Left ventricle myocardium inferior (tissue), 1 donor: Measurements from ENCODE around the gene BCKDK. TPM values are rescaled to one million over a fixed set of nuclear protein-coding genes. Genes with fewer than 3 reads are reported as not detected.
A peak's percentile ranks its signal among the peaks of the same experiment; 100 is the strongest.

Experiments
- DNase-seq: peaks from one replicate; pipeline ENCODE4 v3.0.0-alpha.2; 2020
- H3K27ac ChIP-seq: fragments of 200-600 bp; replicated peaks from 2 replicates; pipeline ENCODE4 v1.8.0; 2021
- H3K27me3 ChIP-seq: fragments of 200-600 bp; 2 replicates; pipeline ENCODE4 v1.8.0; 2021; ENCODE audit warnings: low read depth
- H3K36me3 ChIP-seq: fragments of 200-600 bp; 2 replicates; pipeline ENCODE4 v1.8.0; 2021
- H3K4me1 ChIP-seq: fragments of 200-600 bp; 2 replicates; pipeline ENCODE4 v1.8.0; 2021
- H3K4me3 ChIP-seq: fragments of 200-600 bp; 2 replicates; pipeline ENCODE4 v1.8.0; 2021; ENCODE audit warnings: mild to moderate bottlenecking, moderate library complexity
- H3K9me3 ChIP-seq: fragments of 200-600 bp; replicated peaks from 2 replicates; pipeline ENCODE4 v1.8.0; 2021
- CTCF ChIP-seq: fragments of 200-600 bp; IDR thresholded peaks from 2 replicates; pipeline ENCODE4 v1.8.0; 2021; ENCODE audit warnings: antibody characterized with exemption, mild to moderate bottlenecking, borderline replicate concordance
- intact Hi-C: fragments of 100-400 bp; cut with micrococcal nuclease; formaldehyde crosslinking; loops from one replicate; pipeline ENCODE4 v1.11.0; 2022
- total RNA-seq: library from RNA; stranded (reverse); fragmentation: NEBNext Ultra II Directional; extraction: Animal tissue kit (Norgen Biotek cat#: 25700); gene quantifications from one replicate; pipeline ENCODE4 v1.2.1, GENCODE V29; 2021
- donor health status: DM: no; HTN: yes; CAD: no; lungs with severe emphysema.

The BCKDK gene
- total RNA-seq, 1 donor from 2014 or later, result 75.9 TPM

DNA sequence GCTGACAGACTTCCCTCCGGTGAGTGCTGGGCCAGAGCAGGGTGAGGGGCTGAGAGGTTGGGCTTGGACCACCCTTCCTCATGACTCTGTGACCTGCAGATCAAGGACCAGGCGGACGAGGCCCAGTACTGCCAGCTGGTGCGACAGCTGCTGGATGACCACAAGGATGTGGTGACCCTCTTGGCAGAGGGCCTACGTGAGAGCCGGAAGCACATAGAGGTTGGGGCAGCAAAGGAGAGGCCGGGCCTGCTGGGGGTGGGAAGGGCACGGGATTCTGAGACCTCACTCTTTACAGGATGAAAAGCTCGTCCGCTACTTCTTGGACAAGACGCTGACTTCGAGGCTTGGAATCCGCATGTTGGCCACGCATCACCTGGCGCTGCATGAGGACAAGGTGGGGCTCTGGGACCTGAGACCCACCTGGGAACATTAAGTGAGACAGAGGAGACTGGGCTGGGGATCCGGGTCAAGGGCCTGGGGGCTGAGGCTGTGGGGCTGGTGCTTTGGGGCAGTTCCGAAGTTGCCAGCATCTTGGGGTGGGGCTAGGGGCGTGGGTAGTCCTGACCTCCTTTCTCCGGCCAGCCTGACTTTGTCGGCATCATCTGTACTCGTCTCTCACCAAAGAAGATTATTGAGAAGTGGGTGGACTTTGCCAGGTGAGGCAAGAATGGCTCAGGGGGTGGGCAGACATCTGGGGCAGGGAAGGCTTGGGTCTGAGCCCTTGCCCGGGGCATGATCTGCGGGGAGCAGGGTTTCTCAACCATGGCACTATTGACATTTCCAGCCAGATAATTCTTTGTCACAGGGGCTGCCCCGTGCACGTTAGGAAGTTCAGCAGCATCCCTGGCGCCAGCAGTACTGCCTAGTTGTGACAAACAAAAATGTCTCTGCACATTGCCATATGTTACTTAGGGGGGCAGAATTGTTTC lies 2.2 kb downstream of the BCKDK start:
- Histone ChIP-seq H3K4me3 (no peak overlapping the region), H3K27me3 (no peaks in the 10 kb centered on the region), H3K36me3 (peaks cover 34% of the 10 kb centered on the region), H3K27ac (no peak overlapping the region), H3K4me1 (peaks cover 62% of the 10 kb centered on the region), H3K9me3 (no peaks in the 10 kb centered on the region)
- intact Hi-C loops, result no loop called here
- no peak for DNase-seq
- TF ChIP-seq CTCF, result no peak

DNA sequence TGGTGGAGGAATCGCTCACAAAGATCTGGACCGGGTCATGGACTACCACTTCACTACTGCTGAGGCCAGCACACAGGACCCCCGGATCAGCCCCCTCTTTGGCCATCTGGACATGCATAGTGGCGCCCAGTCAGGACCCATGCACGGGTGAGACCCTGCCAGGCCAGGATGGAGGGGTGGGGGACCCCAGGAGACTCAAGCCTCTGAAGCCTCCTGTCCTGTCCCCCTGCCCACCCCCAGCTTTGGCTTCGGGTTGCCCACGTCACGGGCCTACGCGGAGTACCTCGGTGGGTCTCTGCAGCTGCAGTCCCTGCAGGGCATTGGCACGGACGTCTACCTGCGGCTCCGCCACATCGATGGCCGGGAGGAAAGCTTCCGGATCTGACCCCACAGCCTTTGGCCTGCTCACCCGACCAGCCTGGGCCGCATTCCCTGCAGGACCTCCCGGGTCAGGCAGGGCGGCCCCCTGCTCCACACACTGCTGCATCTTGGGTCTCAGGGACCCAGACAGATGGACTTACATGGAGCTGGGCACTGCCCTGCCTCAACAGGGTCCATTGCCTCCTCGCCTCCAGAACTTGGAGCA lies 3.8 kb downstream of the BCKDK start:
- H3K4me3 ChIP-seq, result no peak overlapping the region
- H3K9me3 ChIP-seq, result no peaks in the 10 kb centered on the region
- no peak for TF ChIP-seq CTCF
- H3K36me3 ChIP-seq, result peaks cover 34% of the 10 kb centered on the region
- no peaks in the 10 kb centered on the region for H3K27me3 ChIP-seq
- peaks cover 65% of the 10 kb centered on the region for H3K4me1 ChIP-seq
- peak overlapping the region; percentile 99 for H3K27ac ChIP-seq
- DNase-seq, result no peak
- intact Hi-C loops, result no loop called here

- intact Hi-C loops, result no loop called here
- peak overlapping the region; percentile 99 for H3K27ac ChIP-seq
- H3K27me3 ChIP-seq, result no peaks in the 10 kb centered on the region
- peaks cover 34% of the 10 kb centered on the region for H3K36me3 ChIP-seq
- DNase-seq, result no peak
- H3K4me3 ChIP-seq, result no peak overlapping the region
- no peaks in the 10 kb centered on the region for H3K9me3 ChIP-seq
- TF ChIP-seq CTCF, result no peak
- H3K4me1 ChIP-seq, result peaks cover 68% of the 10 kb centered on the region
Observed at GRCh38 chr16:31112711-31113110, 4.5 kb downstream of the BCKDK start.

DNA sequence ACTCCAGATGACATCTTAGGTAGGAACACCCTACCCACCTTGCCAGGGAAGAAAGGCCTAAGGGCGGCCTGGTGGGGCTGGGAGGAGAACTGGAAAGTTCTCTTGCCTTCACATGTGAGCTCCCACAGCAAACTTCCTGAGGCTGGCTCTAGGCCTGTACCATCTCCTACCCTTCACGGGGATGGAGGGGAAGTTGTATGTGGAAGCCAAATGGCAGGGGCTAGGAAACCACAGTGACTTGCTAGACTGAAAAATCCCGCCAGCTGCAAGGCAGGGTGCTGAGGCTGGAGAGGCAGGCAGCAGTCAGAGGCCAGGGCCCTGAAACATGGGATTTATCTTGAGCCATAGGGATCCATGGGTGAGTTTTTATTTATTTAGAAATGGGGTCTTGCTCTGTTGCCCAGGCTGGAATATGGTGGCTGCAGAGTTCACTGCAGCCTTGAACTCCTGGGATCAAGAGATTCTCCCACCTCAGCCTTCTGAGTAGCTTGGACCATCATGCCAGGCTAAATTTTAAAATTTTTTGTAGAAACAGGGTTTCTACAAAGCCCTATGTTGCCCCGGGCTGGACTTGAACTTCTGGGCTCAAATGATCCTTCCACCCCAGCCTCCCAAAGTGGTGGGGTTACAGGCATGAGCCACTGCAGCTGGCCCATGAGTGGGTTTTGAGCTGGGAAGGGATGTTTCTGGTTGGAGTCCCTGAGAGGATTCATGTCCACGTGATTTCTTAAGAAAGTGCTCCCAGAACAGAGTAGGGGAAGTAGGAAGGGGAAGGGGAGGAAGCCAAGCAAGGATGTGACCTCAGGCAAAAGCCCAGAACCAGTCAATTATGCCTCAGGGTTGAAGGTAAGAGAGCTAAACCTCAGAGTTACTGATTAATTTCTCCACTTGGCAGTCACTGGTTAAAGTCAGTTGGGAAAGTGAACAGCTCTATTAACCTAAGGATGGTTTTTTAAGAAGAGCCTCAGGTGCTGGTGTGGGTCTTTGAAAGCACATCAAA lies 5.2 kb downstream of the BCKDK start:
- H3K27ac ChIP-seq, result peak overlapping the region; percentile 99
- intact Hi-C loops, result no loop called here
- no peak for TF ChIP-seq CTCF
- peaks cover 34% of the 10 kb centered on the region for H3K36me3 ChIP-seq
- no peak for DNase-seq
- no peaks in the 10 kb centered on the region for H3K9me3 ChIP-seq
- H3K4me3 ChIP-seq, result peak overlapping the region; percentile 33
- H3K4me1 ChIP-seq, result peaks cover 69% of the 10 kb centered on the region
- H3K27me3 ChIP-seq, result no peaks in the 10 kb centered on the region

- no peaks in the 10 kb centered on the region for H3K27me3 ChIP-seq
- intact Hi-C loops, result no loop called here
- no peak overlapping the region for H3K4me3 ChIP-seq
- no peak for DNase-seq
- peaks cover 37% of the 10 kb centered on the region for H3K36me3 ChIP-seq
- peak overlapping the region; percentile 99 for H3K27ac ChIP-seq
- TF ChIP-seq CTCF, result no peak
- no peaks in the 10 kb centered on the region for H3K9me3 ChIP-seq
- peaks cover 69% of the 10 kb centered on the region for H3K4me1 ChIP-seq
Observed at GRCh38 chr16:31114468-31114867, 6.3 kb downstream of the BCKDK start.
